GM19099 (cell line): Measurements from ENCODE around the gene SERPINI1.

Experiments
- POLR2A ChIP-seq: IDR thresholded peaks from 3 replicates; pipeline ENCODE4 v1.6.1; 2011; ENCODE audit warnings: low read depth; ENCODE audit not compliant: insufficient read length; ENCODE audit errors: extremely low read depth

SERPINI1 gene

GRCh38 chr3:167729591-167729990 is 5.9 kb upstream of the SERPINI1 start:
- TF ChIP-seq POLR2A: no peak

GRCh38 chr3:167731393-167731792 is 4.1 kb upstream of the SERPINI1 start:
- no peak for TF ChIP-seq POLR2A

- TF ChIP-seq POLR2A: no peak
These were observed 3.0 kb upstream of the SERPINI1 start for GRCh38 chr3:167732313-167733065.

- TF ChIP-seq POLR2A: no peak
These were observed 1.5 kb upstream of the SERPINI1 start for GRCh38 chr3:167733961-167734497.

GRCh38 chr3:167734498-167735232 is 856 bp upstream of the SERPINI1 start, which contains the start of gene PDCD10:
TSS of gene PDCD10 (minus strand) at chr3:167734892. CDS start at chr3:167720157, 14,735 bp downstream.
- TF ChIP-seq POLR2A: peak; percentile 79

- no peak for TF ChIP-seq POLR2A
These were observed 805 bp downstream of the SERPINI1 start for GRCh38 chr3:167736264-167736787.

GRCh38 chr3:167736997-167737396 is 1.5 kb downstream of the SERPINI1 start:
- TF ChIP-seq POLR2A: no peak

GRCh38 chr3:167738037-167738436 is 2.5 kb downstream of the SERPINI1 start:
- no peak for TF ChIP-seq POLR2A

- no peak for TF ChIP-seq POLR2A
These were observed 3.8 kb downstream of the SERPINI1 start for GRCh38 chr3:167739190-167739810.

GRCh38 chr3:167740961-167741587 is 5.6 kb downstream of the SERPINI1 start:
- TF ChIP-seq POLR2A: no peak

- no peak for TF ChIP-seq POLR2A
These were observed 6.8 kb downstream of the SERPINI1 start for GRCh38 chr3:167742338-167742737.

GRCh38 chr3:167743799-167744198 is 8.3 kb downstream of the SERPINI1 start:
- no peak for TF ChIP-seq POLR2A

GRCh38 chr3:167749209-167749608 is 13.7 kb downstream of the SERPINI1 start:
- TF ChIP-seq POLR2A: no peak

- no peak for TF ChIP-seq POLR2A
These were observed 14.2 kb downstream of the SERPINI1 start for GRCh38 chr3:167749728-167750127.
